ENCODE results near the gene TMX2. TPM values are rescaled to one million over a fixed set of nuclear protein-coding genes. Genes with fewer than 3 reads are reported as not detected.

Gene TMX2
- total RNA-seq, 1 experiment from 2014 or later, result 91.3 TPM

DNA sequence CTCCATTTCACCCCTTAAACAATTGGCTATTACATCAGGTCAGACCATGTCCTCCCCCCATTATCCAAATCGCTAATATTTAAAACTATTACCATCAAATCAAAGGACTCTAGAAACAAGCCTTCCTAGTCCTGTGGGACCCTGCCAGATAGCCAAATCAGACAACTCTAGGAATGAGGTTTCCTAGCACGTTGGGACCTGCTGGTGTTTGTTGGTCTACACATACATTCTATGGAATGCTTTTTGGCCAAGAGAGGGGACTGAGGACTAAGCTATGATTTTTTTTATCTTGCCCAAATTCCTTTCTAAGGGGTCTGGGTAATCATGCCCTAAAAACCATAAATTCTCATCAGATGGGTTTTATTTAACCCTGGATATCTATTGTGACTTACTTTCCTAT is 14.8 kb downstream of the TMX2 start:
- Histone ChIP-seq H2BK20ac (ENCODE audit: low read depth, low read length, poor library complexity, severe bottlenecking) (no peak overlapping the region), H3K18ac (ENCODE audit: insufficient read length, low read depth, low read length) (no peak overlapping the region), H3K14ac (ENCODE audit: insufficient read depth, low read length) (no peak overlapping the region), H2AFZ (ENCODE audit: low read length) (no peak overlapping the region), H2BK15ac (ENCODE audit: low read depth, low read length) (no peak overlapping the region), H3K79me1 (ENCODE audit: insufficient read depth, low read depth, low read length, poor library complexity, severe bottlenecking) (peaks cover 3% of the 10 kb centered on the region), H4K5ac (ENCODE audit: insufficient read length, low read depth, low read length) (no peak overlapping the region), H3T11ph (ENCODE audit: low read length) (no peak overlapping the region), H4K20me1 (ENCODE audit: control insufficient read depth, insufficient read depth, insufficient read length) (no peaks in the 10 kb centered on the region), H2BK5ac (ENCODE audit: insufficient read length, low read length) (no peak overlapping the region), H3K9me3 (ENCODE audit: control insufficient read depth, low read depth, low read length) (no peaks in the 10 kb centered on the region), H3K4ac (ENCODE audit: low read depth, low read length) (no peak overlapping the region), H3K23ac (ENCODE audit: insufficient read length, low read depth, low read length) (no peak overlapping the region), H3K27ac (ENCODE audit: insufficient read length, low read depth, low read length) (no peak overlapping the region), H4K8ac (replicated peaks; ENCODE audit: insufficient read length, low read depth, low read length) (no peak overlapping the region), H2BK120ac (ENCODE audit: low read depth, low read length, poor library complexity, severe bottlenecking) (no peak overlapping the region), H3K27me3 (ENCODE audit: insufficient read depth, low read length) (no peaks in the 10 kb centered on the region), H3K79me2 (ENCODE audit: insufficient read depth, low read length) (peaks cover 4% of the 10 kb centered on the region; the same call in 1 of the 2 replicates), H3K9ac (ENCODE audit: extremely low read depth, insufficient read length, low read length) (no peak overlapping the region), H3K4me2 (ENCODE audit: insufficient read depth, insufficient read length, low read length) (no peak overlapping the region), H4K91ac (ENCODE audit: insufficient read length, low read depth, low read length) (no peak overlapping the region), H3K4me1 (ENCODE audit: insufficient read depth, low read length) (no peaks in the 10 kb centered on the region; the same call in 1 of the 2 replicates), H3K56ac (ENCODE audit: insufficient read length, low read depth, low read length) (no peak overlapping the region), H3K23me2 (ENCODE audit: insufficient read length, low read depth, low read length, poor library complexity, severe bottlenecking) (no peaks in the 10 kb centered on the region), H2BK12ac (ENCODE audit: insufficient read length, low read depth, low read length) (no peak overlapping the region), H2AK5ac (ENCODE audit: insufficient read length, low read length) (no peak overlapping the region)
- WGBS (ENCODE audit: extremely low coverage, insufficient read length, low lambda C conversion rate), result no CpG with 5 or more reads among the region's 2 CpGs
- TF ChIP-seq, protein P1, sequence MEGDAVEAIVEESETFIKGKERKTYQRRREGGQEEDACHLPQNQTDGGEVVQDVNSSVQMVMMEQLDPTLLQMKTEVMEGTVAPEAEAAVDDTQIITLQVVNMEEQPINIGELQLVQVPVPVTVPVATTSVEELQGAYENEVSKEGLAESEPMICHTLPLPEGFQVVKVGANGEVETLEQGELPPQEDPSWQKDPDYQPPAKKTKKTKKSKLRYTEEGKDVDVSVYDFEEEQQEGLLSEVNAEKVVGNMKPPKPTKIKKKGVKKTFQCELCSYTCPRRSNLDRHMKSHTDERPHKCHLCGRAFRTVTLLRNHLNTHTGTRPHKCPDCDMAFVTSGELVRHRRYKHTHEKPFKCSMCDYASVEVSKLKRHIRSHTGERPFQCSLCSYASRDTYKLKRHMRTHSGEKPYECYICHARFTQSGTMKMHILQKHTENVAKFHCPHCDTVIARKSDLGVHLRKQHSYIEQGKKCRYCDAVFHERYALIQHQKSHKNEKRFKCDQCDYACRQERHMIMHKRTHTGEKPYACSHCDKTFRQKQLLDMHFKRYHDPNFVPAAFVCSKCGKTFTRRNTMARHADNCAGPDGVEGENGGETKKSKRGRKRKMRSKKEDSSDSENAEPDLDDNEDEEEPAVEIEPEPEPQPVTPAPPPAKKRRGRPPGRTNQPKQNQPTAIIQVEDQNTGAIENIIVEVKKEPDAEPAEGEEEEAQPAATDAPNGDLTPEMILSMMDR (conservative IDR thresholded peaks at IDR 0.05), result no peak
- Mint-ChIP-seq H3K27me3 (ENCODE audit: low read depth) (no peaks in the 10 kb centered on the region), H3K9me3 (no peaks in the 10 kb centered on the region), H3K36me3 (ENCODE audit: insufficient read depth in 1 of 3, low read depth in 3 of 3) (peaks cover 4 to 6% (median 6%) of the 10 kb centered on the region in 3 experiments; a peak in 2 of 7 replicates), H3K4me3 (no peak overlapping the region), H3K4me1 (peaks cover 13 to 20% of the 10 kb centered on the region in 2 experiments), H3K27ac (peak overlapping the region in 2 of 3 experiments; percentile 5 to 76; a peak in 2 of 7 replicates)
- DNase-seq, result no peak

Measured in H9 (cell line).